Large intestine (tissue), 12 donors: ENCODE data around the gene ZNF598. TPM values are rescaled to one million over a fixed set of nuclear protein-coding genes. Genes with fewer than 3 reads are reported as not detected.

Experiments
- DNase-seq, 2 donors: peaks; one replicate each; pipeline versions ENCODE4 v3.0.0 to v3.0.0-alpha.2; 2013
- H3K27ac ChIP-seq: one replicate; pipeline ENCODE4 v1.5.1; 2013; ENCODE audit warnings: low read length
- H3K27me3 ChIP-seq: 2 replicates; pipeline ENCODE4 v1.6.1; 2013; ENCODE audit warnings: low read length; ENCODE audit not compliant: control insufficient read depth, insufficient read depth
- H3K36me3 ChIP-seq: 2 replicates; pipeline ENCODE4 v1.6.1; 2013; ENCODE audit warnings: low read length; ENCODE audit not compliant: control insufficient read depth, insufficient read depth
- H3K4me1 ChIP-seq: one replicate; pipeline ENCODE4 v1.6.1; 2013; ENCODE audit warnings: low read length; ENCODE audit not compliant: control insufficient read depth, insufficient read depth
- H3K4me3 ChIP-seq: one replicate; pipeline ENCODE4 v1.5.1; 2013; ENCODE audit warnings: low read length
- H3K9me3 ChIP-seq: one replicate; pipeline ENCODE4 v1.6.1; 2013; ENCODE audit warnings: mild to moderate bottlenecking, low read depth, low read length, moderate library complexity; ENCODE audit not compliant: control insufficient read depth
- WGBS: methylation state at CpG from one replicate; pipeline ENCODE4 v1.1.5; 2013; ENCODE audit warnings: low lambda C conversion rate; ENCODE audit not compliant: insufficient coverage; 5-methylcytosine and 5-hydroxymethylcytosine counted together
- long read RNA-seq, 11 donors: transcript quantifications; one replicate each; lab custom pipeline, GENCODE V29; 2026
- polyA plus RNA-seq: library from polyadenylated mRNA; unstranded; fragments of 120-200 nt; gene quantifications from one replicate; pipeline ENCODE4 v1.2.1, GENCODE V29; 2013

The ZNF598 gene
- polyA plus RNA-seq: 28.9 TPM
- long read RNA-seq, donor 1, partial matches to known transcripts: 11 of 12 reads
- long read RNA-seq, donor 1, other reads (novel, unspliced or antisense): 0 of 12 reads
- long read RNA-seq, donor 2, partial matches to known transcripts: 0 of 5 reads
- long read RNA-seq, donor 2, other reads (novel, unspliced or antisense): 0 of 5 reads
- long read RNA-seq, donor 3: 0 reads
- long read RNA-seq, donor 4: 0 reads
- long read RNA-seq, donor 5, partial matches to known transcripts: 49 of 49 reads
- long read RNA-seq, donor 5, other reads (novel, unspliced or antisense): 0 of 49 reads
- long read RNA-seq, donor 6, partial matches to known transcripts: 0 of 2 reads
- long read RNA-seq, donor 6, other reads (novel, unspliced or antisense): 0 of 2 reads
- long read RNA-seq, donor 7, partial matches to known transcripts: 0 of 1 reads
- long read RNA-seq, donor 7, other reads (novel, unspliced or antisense): 0 of 1 reads
- long read RNA-seq, donor 8, partial matches to known transcripts: 0 of 3 reads
- long read RNA-seq, donor 8, other reads (novel, unspliced or antisense): 0 of 3 reads
- long read RNA-seq, donor 9, partial matches to known transcripts: 10 of 11 reads
- long read RNA-seq, donor 9, other reads (novel, unspliced or antisense): 0 of 11 reads
- long read RNA-seq, donor 10, partial matches to known transcripts: 0 of 4 reads
- long read RNA-seq, donor 10, other reads (novel, unspliced or antisense): 0 of 4 reads
- long read RNA-seq, donor 11, partial matches to known transcripts: 17 of 17 reads
- long read RNA-seq, donor 11, other reads (novel, unspliced or antisense): 0 of 17 reads

GRCh38 chr16:2009791-2010510 lies at the start of gene ZNF598:
Gene ZNF598 (minus strand): TSS chr16:2009821.
- no peaks in the 10 kb centered on the region for H3K27me3 ChIP-seq

GRCh38 chr16:2058872-2059271 lies 49.3 kb upstream of the ZNF598 start:
- no peaks in the 10 kb centered on the region for H3K4me1 ChIP-seq
- DNase-seq: no peak
- H3K27me3 ChIP-seq: no peaks in the 10 kb centered on the region
- peaks cover 78% of the 10 kb centered on the region for H3K36me3 ChIP-seq
- H3K9me3 ChIP-seq: no peaks in the 10 kb centered on the region
- H3K27ac ChIP-seq: no peak overlapping the region
- no CpG with 5 or more reads among the region's 10 CpGs for WGBS
- H3K4me3 ChIP-seq: no peak overlapping the region

More at GRCh38 chr16:2009791-2010510, at the start of gene ZNF598:
- Histone ChIP-seq H3K36me3 (peaks cover 15% of the 10 kb centered on the region), H3K27ac (peak within 1 kb of the TSS; percentile 68), H3K4me3 (peak within 1 kb of the TSS; percentile 71), H3K4me1 (peaks cover 33% of the 10 kb centered on the region), H3K9me3 (no peaks in the 10 kb centered on the region)
- WGBS: no CpG with 5 or more reads among the region's 52 CpGs
- DNase-seq: peak; percentile 89 to 90

- Histone ChIP-seq H3K9me3 (no peaks in the 10 kb centered on the region), H3K4me3 (no peak overlapping the region), H3K36me3 (peaks cover 78% of the 10 kb centered on the region), H3K27me3 (no peaks in the 10 kb centered on the region), H3K27ac (no peak overlapping the region), H3K4me1 (no peaks in the 10 kb centered on the region)
- no peak for DNase-seq
- no CpG with 5 or more reads among the region's 13 CpGs for WGBS
Observed at GRCh38 chr16:2058420-2058819, 48.8 kb upstream of the ZNF598 start.

GRCh38 chr16:2057438-2057837 lies 47.8 kb upstream of the ZNF598 start:
- WGBS: no CpG with 5 or more reads among the region's 10 CpGs
- Histone ChIP-seq H3K4me3 (no peak overlapping the region), H3K27ac (no peak overlapping the region), H3K9me3 (no peaks in the 10 kb centered on the region), H3K27me3 (no peaks in the 10 kb centered on the region), H3K36me3 (peaks cover 80% of the 10 kb centered on the region), H3K4me1 (no peaks in the 10 kb centered on the region)
- no peak for DNase-seq

DNA sequence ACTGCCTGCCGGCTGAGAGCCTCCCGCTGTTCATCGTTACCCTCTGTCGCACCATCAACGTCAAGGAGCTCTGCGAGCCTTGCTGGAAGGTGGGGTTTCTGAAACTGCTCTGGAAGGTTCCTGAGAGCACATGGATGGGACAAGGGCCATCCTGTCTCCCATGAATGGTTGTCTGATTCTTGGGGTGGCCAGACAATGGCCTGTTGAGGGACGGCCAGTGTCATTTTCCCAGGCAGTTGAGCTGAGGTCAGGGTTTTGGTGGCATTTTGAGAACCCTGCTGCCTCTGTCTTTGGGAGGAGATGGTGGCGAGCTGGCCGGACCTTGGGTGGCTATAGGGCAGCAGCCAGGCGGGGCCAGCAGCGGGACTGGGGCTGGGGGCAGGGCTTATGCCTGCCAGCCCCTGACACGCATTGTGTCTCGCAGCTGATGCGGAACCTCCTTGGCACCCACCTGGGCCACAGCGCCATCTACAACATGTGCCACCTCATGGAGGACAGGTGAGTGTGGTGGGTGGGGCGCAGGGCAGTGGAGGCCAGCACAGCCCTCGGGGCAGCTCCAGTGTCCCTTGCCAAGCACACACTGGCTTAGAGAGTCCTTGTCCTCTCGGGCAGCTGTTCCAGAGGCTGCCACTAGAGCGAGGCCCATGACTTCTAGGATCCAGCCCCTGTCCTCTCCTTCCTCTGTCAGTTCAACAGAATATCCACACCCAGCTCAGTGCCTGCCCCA lies 47.2 kb upstream of the ZNF598 start:
- Histone ChIP-seq H3K9me3 (no peaks in the 10 kb centered on the region), H3K36me3 (peaks cover 80% of the 10 kb centered on the region), H3K4me3 (no peak overlapping the region), H3K27me3 (no peaks in the 10 kb centered on the region), H3K4me1 (no peaks in the 10 kb centered on the region), H3K27ac (no peak overlapping the region)
- no peak for DNase-seq
- no CpG with 5 or more reads among the region's 19 CpGs for whole genome bisulfite sequencing

DNA sequence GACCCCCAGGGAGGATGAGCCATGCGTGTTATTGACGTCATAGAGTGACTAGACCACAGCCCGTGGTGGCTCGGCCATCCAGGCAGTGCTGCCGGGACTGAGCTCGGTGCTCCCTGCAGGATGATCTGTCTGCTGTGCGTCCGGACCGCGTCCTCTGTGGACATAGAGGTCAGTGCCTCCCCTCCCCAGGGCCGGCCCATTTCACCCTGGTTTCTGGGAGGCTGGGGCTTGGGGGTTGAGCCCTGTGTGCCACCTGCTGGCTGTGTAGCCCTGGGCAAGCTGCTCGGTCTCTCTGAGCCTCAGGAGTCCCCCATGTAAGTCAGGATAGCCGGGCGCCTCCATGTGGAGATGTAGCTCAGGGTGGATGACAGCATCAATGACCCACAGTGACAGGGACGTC lies 46.5 kb upstream of the ZNF598 start:
- peaks cover 79% of the 10 kb centered on the region for H3K36me3 ChIP-seq
- no peaks in the 10 kb centered on the region for H3K4me1 ChIP-seq
- H3K4me3 ChIP-seq: no peak overlapping the region
- H3K27ac ChIP-seq: no peak overlapping the region
- H3K27me3 ChIP-seq: no peaks in the 10 kb centered on the region
- no CpG with 5 or more reads among the region's 15 CpGs for WGBS
- H3K9me3 ChIP-seq: no peaks in the 10 kb centered on the region
- DNase-seq: no peak

- H3K27me3 ChIP-seq: no peaks in the 10 kb centered on the region
- peaks cover 75% of the 10 kb centered on the region for H3K36me3 ChIP-seq
- H3K4me1 ChIP-seq: no peaks in the 10 kb centered on the region
- WGBS: no CpG with 5 or more reads among the region's 29 CpGs
- DNase-seq: no peak
- H3K4me3 ChIP-seq: no peak overlapping the region
- no peak overlapping the region for H3K27ac ChIP-seq
- H3K9me3 ChIP-seq: no peaks in the 10 kb centered on the region
Observed at GRCh38 chr16:2054543-2055245, 45.1 kb upstream of the ZNF598 start.

DNA sequence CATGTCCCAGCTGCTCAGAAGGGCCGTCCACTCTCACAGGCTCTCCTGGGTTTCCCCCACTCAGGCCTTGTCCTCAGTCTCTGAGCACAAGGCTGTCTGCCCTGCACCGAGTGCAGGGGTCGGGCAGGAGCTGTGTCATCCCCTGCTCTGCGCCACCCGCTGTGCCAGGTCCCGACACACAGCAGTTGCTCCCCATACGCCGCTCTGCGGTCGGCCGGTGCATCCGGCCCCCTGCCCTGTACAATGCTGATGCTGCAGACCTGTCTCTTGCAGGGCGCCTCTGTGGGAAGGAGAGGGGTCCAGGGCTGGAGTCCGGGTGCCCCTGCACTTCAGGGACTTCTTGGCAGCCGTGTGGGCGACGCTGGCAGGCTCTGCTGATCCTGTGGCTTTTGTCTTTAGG lies 44.3 kb upstream of the ZNF598 start:
- no peak overlapping the region for H3K4me3 ChIP-seq
- H3K36me3 ChIP-seq: peaks cover 75% of the 10 kb centered on the region
- H3K9me3 ChIP-seq: no peaks in the 10 kb centered on the region
- H3K4me1 ChIP-seq: no peaks in the 10 kb centered on the region
- H3K27me3 ChIP-seq: no peaks in the 10 kb centered on the region
- no peak for DNase-seq
- no CpG with 5 or more reads among the region's 17 CpGs for WGBS
- no peak overlapping the region for H3K27ac ChIP-seq

DNA sequence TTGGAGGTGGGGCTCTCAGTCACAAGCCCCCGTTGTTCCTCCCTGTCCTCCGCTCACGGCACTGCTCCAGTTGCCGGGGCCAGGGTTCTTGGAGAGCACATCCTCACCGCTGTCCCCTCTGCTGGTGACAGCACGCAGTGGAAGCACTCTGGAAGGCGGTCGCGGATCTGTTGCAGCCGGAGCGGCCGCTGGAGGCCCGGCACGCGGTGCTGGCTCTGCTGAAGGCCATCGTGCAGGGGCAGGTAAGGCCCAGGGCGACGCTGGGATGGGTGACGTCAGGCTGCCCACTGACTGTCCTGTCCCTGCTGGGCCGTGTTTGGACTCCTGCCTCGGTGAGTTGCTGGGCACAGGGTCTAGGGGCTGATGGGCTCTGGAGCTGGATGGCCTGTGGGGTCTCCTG lies 43.6 kb upstream of the ZNF598 start:
- WGBS: no CpG with 5 or more reads among the region's 21 CpGs
- H3K36me3 ChIP-seq: peaks cover 68% of the 10 kb centered on the region

More for the DNA sequence above, 43.6 kb upstream of the ZNF598 start:
- Histone ChIP-seq H3K27ac (no peak overlapping the region), H3K4me1 (peaks cover 3% of the 10 kb centered on the region), H3K4me3 (no peak overlapping the region), H3K9me3 (no peaks in the 10 kb centered on the region), H3K27me3 (no peaks in the 10 kb centered on the region)
- no peak for DNase-seq
